ENCODE results near the gene COPS3. TPM values are rescaled to one million over a fixed set of nuclear protein-coding genes. Genes with fewer than 3 reads are reported as not detected.

The COPS3 gene
- total RNA-seq, 1 donor from 2014 or later: 48.1 TPM

DNA sequence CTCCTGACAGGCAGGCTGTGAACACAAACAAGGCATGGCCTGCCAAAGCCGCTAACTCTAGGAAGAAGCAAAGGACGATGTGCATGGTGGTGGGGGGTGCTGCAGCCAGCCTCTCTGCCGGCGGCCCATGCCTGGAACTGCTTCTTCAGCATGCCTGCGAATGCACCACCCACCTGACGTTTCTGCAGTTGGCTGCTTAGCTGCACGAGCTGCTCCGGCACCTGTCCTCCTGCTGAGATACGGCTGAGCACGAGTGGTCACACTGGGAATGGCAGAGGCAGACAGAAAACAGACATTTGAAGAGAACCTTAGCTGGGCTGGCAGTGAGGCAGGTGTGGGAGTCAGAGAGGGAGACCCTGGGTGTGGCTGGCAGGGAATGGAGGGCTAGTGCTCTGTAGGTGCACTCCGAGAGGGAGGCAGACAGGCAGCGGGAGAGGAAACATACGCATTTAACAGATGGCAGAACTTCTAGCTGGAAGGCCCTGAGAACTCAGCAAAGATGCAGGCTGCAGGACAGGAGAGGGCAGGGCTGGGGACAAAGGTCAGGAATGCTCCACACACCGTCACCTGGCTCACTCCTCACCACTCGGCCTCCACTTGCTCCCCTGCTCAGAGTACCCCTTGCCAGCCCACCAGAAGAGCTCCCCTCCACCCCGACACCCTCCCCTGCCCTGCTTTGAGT lies 49.3 kb downstream of the COPS3 start:
- Histone ChIP-seq H3K36me3 (peaks cover 0 to 56% of the 10 kb centered on the region in 2 donors), H3K27ac (no peak overlapping the region), H3K27me3 (no peaks in the 10 kb centered on the region), H3K9me3 (no peaks in the 10 kb centered on the region), H3K4me3 (no peak overlapping the region), H3K4me1 (peaks cover 25% of the 10 kb centered on the region)
- intact Hi-C loops (cut with DNase I): no loop called here
- no peak for DNase-seq (ENCODE audit: extremely low spot score in 2 of 2)
- TF ChIP-seq POLR2AphosphoS5 (IDR thresholded peaks at IDR 0.05; ENCODE audit: insufficient read depth in 1 of 2, low read depth in 1 of 2) (no peak), POLR2A (IDR thresholded peaks at IDR 0.05) (no peak)
- TF ChIP-seq, protein P1, sequence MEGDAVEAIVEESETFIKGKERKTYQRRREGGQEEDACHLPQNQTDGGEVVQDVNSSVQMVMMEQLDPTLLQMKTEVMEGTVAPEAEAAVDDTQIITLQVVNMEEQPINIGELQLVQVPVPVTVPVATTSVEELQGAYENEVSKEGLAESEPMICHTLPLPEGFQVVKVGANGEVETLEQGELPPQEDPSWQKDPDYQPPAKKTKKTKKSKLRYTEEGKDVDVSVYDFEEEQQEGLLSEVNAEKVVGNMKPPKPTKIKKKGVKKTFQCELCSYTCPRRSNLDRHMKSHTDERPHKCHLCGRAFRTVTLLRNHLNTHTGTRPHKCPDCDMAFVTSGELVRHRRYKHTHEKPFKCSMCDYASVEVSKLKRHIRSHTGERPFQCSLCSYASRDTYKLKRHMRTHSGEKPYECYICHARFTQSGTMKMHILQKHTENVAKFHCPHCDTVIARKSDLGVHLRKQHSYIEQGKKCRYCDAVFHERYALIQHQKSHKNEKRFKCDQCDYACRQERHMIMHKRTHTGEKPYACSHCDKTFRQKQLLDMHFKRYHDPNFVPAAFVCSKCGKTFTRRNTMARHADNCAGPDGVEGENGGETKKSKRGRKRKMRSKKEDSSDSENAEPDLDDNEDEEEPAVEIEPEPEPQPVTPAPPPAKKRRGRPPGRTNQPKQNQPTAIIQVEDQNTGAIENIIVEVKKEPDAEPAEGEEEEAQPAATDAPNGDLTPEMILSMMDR (IDR thresholded peaks at IDR 0.05): no peak

DNA sequence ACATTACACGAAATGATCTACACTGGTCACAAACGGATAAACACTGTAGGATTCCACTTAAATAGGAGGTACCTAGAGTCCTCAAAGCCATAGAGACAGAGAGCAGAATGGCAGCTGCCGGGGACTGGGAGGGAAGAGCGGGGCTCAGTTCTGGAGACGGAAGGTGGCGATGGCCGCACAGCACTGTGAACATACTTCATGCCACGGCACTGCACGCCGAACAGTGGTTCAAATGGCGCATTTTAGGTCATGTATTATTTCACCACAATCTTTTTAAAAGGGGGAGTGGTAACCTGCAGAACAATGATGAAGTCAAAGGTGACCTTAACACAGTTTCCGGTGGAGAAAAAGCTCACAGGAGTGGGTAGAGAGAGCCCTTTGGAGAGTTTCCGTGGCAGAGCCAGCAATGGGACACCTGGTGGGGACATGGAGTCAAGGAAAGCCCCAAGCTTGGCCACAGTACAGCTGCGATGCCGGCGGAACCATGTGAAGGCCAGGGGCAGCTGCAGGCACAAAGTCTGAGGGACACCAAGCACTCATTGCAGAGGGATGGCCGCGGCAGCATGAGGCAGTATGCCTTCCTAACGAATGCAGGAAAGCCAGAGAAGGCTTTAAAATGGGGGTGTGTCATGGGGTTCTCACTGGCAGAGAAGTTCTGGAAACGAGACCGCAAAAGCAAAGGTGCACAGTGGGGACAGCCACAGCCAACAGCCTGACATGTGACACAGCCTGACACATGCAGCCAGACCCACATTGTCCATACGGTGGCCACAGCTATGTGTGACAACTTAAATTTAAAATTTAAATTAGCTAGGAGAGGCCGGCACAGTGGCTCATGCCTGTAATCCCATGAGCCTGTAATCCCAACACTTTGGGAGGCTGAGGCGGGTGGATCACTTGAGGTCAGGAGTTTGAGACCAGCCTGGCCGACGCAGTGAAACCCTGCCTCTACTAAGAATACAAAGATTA lies 51.3 kb downstream of the COPS3 start:
- no peaks in the 10 kb centered on the region for H3K9me3 ChIP-seq
- no peak overlapping the region for H3K27ac ChIP-seq
- no peaks in the 10 kb centered on the region for H3K27me3 ChIP-seq
- H3K36me3 ChIP-seq: peaks cover 0 to 77% of the 10 kb centered on the region in 2 donors
- no peak for TF ChIP-seq POLR2AphosphoS5 (IDR thresholded peaks at IDR 0.05; ENCODE audit: insufficient read depth in 1 of 2, low read depth in 1 of 2)
- TF ChIP-seq, protein P1 (IDR thresholded peaks at IDR 0.05): no peak
- TF ChIP-seq POLR2A (IDR thresholded peaks at IDR 0.05): no peak
- intact Hi-C loops (cut with DNase I): no loop called here
- DNase-seq (ENCODE audit: extremely low spot score in 2 of 2): no peak
- no peak overlapping the region for H3K4me3 ChIP-seq
- H3K4me1 ChIP-seq: peaks cover 8% of the 10 kb centered on the region

DNA sequence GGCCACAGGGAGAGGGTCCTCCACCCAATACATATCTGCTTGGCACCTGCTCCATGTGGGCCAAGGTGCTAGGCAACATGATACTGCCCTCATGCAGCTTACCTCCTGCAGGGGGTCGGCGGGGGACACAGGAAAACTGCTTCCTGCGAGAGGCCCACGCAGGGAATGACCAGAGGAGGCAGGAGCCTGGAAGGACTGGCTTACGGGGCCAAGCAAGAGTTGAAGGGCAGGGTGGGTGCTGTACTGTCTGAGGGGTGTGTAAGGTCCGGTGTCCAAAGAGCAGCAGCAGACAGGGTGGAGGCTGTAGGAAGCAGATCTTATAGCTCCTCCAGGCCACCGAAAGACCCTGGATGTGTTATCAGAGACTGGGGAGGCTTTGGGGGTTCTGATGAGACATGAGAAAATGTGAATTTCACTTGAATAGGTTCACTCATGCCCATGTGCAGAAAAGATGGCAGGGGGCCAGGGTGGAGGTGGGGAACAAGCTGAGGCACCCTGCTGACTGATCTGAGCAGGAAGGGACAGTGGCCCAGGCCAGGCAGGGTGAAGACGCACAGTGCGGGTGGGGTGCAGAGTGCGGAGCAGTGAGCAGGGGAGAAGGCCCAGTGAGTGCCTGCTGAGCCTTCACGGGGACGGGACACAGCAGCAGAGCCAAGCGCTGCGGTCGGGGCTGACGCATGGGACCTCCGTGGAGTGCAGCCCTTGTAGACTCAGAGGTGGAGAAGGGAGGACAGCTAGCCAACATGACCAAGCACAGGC lies 52.3 kb downstream of the COPS3 start:
- intact Hi-C loops (cut with DNase I): no loop called here
- peaks cover 6% of the 10 kb centered on the region for H3K4me1 ChIP-seq
- H3K27me3 ChIP-seq: no peaks in the 10 kb centered on the region
- no peak for DNase-seq (ENCODE audit: extremely low spot score in 2 of 2)
- no peak overlapping the region for H3K27ac ChIP-seq
- TF ChIP-seq POLR2AphosphoS5 (IDR thresholded peaks at IDR 0.05; ENCODE audit: insufficient read depth in 1 of 2, low read depth in 1 of 2): no peak
- TF ChIP-seq, protein P1 (IDR thresholded peaks at IDR 0.05): no peak
- TF ChIP-seq POLR2A (IDR thresholded peaks at IDR 0.05): no peak
- no peaks in the 10 kb centered on the region for H3K9me3 ChIP-seq
- H3K36me3 ChIP-seq: peaks cover 0 to 87% of the 10 kb centered on the region in 2 donors
- H3K4me3 ChIP-seq: no peak overlapping the region

DNA sequence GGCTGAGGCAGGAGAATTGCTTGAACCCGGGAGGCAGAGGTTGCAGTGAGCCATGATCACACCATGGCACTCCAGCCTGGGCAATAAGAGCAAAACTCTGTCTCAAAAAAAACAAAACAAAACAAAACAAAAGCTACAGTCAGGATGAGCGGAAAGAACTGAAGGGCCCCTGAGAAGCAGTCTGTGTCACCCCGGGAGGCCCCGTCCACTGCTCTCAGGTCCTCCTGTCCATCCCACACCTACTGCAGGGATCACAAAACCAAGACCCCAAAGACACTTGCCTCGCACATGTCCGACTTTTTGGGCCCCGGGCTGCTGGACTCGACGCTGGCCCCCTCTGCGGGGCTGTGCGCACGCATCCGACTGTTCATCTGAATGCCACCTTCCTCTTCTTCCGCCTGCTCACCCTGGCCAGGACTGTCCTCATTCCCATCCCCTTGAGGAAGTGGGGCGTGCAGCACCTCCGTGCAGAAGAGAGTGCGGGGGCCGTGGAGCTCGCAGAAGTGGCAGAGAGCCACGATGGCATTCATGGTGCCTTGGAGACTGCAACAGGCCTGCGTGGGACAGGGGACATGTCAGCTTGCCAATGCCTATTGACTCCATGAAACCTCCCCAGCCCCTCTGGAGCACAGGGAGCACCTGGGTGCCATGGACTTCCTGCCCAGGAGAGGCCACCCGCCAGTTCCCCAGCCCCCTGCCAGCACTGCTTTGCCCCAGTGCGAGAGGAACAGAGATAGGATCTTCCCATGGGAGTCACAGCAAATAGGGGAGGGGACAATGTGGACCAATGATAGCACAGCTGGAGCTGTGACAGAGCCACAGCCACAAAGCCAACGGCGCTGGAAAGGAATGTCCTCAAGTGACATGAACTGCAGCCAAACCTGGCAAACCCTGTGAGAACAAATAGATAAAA lies 53.2 kb downstream of the COPS3 start:
- DNase-seq (ENCODE audit: extremely low spot score in 2 of 2): no peak
- Histone ChIP-seq H3K27me3 (no peaks in the 10 kb centered on the region), H3K9me3 (no peaks in the 10 kb centered on the region), H3K4me3 (no peak overlapping the region), H3K36me3 (peaks cover 0 to 95% of the 10 kb centered on the region in 2 donors), H3K27ac (no peak overlapping the region), H3K4me1 (peaks cover 6% of the 10 kb centered on the region)
- intact Hi-C loops (cut with DNase I): no loop called here
- TF ChIP-seq POLR2A (IDR thresholded peaks at IDR 0.05): no peak
- TF ChIP-seq, protein P1 (IDR thresholded peaks at IDR 0.05): no peak
- TF ChIP-seq POLR2AphosphoS5 (IDR thresholded peaks at IDR 0.05; ENCODE audit: insufficient read depth in 1 of 2, low read depth in 1 of 2): no peak
